Effector CD8-positive, alpha-beta T cell (primary cell): Measurements from ENCODE around the gene DNAJB7.
A peak's percentile ranks its signal among the peaks of the same experiment; 100 is the strongest.
"Not testable (repeated sequence)": the region's sequence is repeated elsewhere in the genome, so short reads cannot be mapped to it uniquely, and the experiment has no call there.

Source experiments
- DNase-seq: peaks from one replicate; lab custom pipeline; 2025; lab: John Stamatoyannopoulos, UW
- total RNA-seq, 4 experiments: gene quantifications; one replicate each; lab custom pipeline; 2026; lab: John Stamatoyannopoulos, UW

Gene DNAJB7
- total RNA-seq: 0 reads per million in 4 experiments

GRCh38 chr22:40862013-40862412, at the start of gene DNAJB7:
Gene DNAJB7, minus strand, starts transcription at chr22:40862113. Its CDS starts 119 bp downstream, at chr22:40861994.
- DNase-seq: no peak

- no peak for DNase-seq
These were observed 47.0 kb upstream of the DNAJB7 start for GRCh38 chr22:40908895-40909294.

- DNase-seq: no peak
These were observed 42.2 kb upstream of the DNAJB7 start for GRCh38 chr22:40904101-40904500.

- DNase-seq: no peak
These were observed 37.0 kb upstream of the DNAJB7 start for GRCh38 chr22:40898850-40899357.

GRCh38 chr22:40894417-40894816, 32.5 kb upstream of the DNAJB7 start:
- DNase-seq: no peak

GRCh38 chr22:40890881-40891280, 29.0 kb upstream of the DNAJB7 start:
- no peak for DNase-seq

- no peak for DNase-seq
These were observed 27.2 kb upstream of the DNAJB7 start for GRCh38 chr22:40889116-40889515.

GRCh38 chr22:40878922-40879321, 17.0 kb upstream of the DNAJB7 start:
- no peak for DNase-seq

- no peak for DNase-seq
These were observed 15.6 kb upstream of the DNAJB7 start for GRCh38 chr22:40877488-40877887.

- DNase-seq: no peak
These were observed 15.0 kb upstream of the DNAJB7 start for GRCh38 chr22:40876907-40877306.

- DNase-seq: no peak
These were observed 13.2 kb upstream of the DNAJB7 start for GRCh38 chr22:40875111-40875510.

GRCh38 chr22:40874016-40874415, 12.1 kb upstream of the DNAJB7 start:
- DNase-seq: no peak

- DNase-seq: not testable (repeated sequence)
These were observed 6.5 kb upstream of the DNAJB7 start for GRCh38 chr22:40868379-40868778.

- no peak for DNase-seq
These were observed 5.2 kb upstream of the DNAJB7 start for GRCh38 chr22:40867109-40867508.

GRCh38 chr22:40862537-40862936, 624 bp upstream of the DNAJB7 start:
- DNase-seq: no peak

GRCh38 chr22:40857309-40857855, 4.5 kb downstream of the DNAJB7 start:
- DNase-seq: no peak

GRCh38 chr22:40856513-40857308, 5.2 kb downstream of the DNAJB7 start, which contains the start of the genes ST13 and XPNPEP3:
Gene ST13, minus strand, starts transcription at chr22:40856639. Its CDS starts 99 bp downstream, at chr22:40856540.
Gene XPNPEP3, plus strand, starts transcription at chr22:40857148. Its CDS starts 34 bp downstream, at chr22:40857182.
- DNase-seq: peak; percentile 93

- DNase-seq: peak; percentile 31
These were observed 5.9 kb downstream of the DNAJB7 start for GRCh38 chr22:40855979-40856512.

GRCh38 chr22:40855071-40855978, 6.6 kb downstream of the DNAJB7 start:
- DNase-seq: no peak

- no peak for DNase-seq
These were observed 8.0 kb downstream of the DNAJB7 start for GRCh38 chr22:40853961-40854360.

GRCh38 chr22:40853333-40853732, 8.6 kb downstream of the DNAJB7 start:
- no peak for DNase-seq

GRCh38 chr22:40845816-40846215, 16.1 kb downstream of the DNAJB7 start:
- DNase-seq: not testable (repeated sequence)
